IPS-NIHi11 (cell line): Measurements from ENCODE around the gene CCL4.
"Not testable (repeated sequence)": the region's sequence is repeated elsewhere in the genome, so short reads cannot be mapped to it uniquely, and the experiment has no call there.

Experiments used
- DNase-seq: peaks from one replicate; pipeline ENCODE4 v3.0.0; 2012; ENCODE audit warnings: mixed read lengths, low spot score

CCL4 gene

GRCh38 chr17:36087897-36088572, 15.6 kb upstream of the CCL4 start:
- DNase-seq, result not testable (repeated sequence)

DNA sequence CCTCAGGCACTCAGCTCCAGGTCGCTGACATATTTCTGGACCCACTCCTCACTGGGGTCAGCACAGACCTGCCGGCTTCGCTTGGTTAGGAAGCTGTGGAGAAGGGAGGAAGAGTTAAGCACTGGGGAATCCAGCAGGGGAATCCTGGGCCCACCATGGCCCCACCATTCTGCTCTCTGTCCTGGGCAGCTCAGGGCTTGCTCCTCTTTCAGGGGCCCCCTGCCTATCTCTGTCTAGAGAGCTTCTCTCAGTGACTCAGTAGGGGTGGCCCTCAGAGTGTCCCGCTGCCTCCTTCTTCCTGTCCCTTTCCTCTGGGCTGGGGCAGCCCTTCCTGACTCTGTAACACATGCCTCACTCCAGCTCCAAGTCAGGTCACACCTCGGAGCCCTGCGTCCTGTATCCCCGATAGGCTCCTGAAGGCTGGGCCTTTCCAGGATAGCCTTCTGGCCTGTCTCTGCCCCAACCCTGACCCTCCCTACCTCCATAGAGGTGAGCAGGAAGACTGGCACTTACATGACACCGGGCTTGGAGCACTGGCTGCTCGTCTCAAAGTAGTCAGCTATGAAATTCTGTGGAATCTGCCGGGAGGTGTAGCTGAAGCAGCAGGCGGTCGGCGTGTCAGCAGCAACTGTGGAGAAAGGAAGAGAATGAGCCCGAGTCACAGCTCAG, 14.8 kb upstream of the CCL4 start:
- no peak for DNase-seq

DNA sequence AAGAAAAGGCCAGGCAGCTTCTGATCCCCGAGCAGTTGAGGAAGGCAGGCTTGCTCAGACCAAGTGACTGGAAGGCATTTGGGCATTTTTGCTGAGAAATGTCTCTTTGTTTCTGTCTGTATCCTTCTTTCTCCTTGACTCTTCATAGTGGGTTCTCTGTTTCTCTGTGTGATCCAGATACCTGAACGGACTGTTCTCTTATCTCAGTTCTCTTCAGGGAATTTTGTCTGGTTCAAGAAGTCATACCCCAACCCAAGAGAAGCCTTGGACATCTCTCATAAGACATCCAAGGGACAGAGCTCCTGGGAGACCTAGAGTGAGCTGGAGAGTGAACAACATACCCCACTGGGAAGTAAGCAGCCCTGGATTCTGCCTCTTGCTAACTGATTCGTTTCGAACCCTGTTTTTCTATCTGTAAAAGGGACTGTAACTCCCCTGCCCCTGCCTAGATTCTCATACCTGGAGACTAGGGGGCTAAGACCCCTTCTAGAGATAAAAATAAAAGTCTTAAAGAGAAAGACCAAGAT, 14.2 kb upstream of the CCL4 start:
- no peak for DNase-seq

DNA sequence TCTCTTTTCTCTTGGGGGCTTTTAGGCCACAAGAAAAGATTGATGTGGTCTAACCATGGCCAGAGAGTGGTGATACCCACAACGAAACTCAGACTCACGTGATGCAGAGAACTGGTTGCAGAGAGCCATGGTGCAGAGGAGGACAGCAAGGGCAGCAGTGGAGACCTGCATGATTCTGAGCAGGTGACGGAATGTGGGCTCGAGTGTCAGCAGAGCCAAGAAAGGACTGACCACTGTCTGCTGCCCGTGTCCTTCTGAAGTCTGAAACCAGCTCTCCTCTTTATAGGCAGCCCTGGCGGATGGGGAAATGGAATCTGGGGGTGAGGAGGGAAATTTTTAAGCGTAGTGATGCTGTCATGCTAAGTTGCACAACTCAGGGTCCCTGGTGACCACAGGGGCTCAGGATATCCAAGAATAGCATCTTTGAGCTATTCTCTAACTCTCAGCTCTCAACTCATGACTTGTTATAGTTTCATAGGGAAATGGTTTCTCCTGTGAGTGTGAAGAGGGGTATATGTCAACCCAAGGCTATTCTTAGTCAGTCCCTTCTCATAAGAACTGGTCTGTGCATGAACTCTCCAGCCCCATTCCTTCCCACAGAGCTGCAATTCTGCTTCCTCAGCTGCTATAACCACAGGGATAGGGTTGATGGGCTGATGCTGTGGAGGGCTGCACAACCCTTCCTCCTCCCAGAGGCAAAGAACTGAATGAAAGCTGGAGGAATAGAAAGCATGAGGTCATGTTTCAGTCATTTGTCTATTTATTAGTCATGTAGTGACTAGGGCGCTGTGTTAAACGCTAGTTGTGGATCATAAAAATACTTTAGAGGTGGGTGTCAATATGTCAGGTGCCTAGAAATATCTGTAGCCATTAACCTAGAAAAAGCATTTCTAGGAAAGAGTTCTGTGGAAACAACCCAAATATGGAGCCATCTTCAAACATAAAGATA, 13.5 kb upstream of the CCL4 start, which contains the start of gene CCL3:
CCL3 (minus strand) TSS at position 256 of the 949 bp plus-strand sequence; CDS start at position 171, 85 bp downstream.
- DNase-seq, result no peak

- no peak for DNase-seq
Observed at GRCh38 chr17:36092230-36092629, 11.4 kb upstream of the CCL4 start.

DNA sequence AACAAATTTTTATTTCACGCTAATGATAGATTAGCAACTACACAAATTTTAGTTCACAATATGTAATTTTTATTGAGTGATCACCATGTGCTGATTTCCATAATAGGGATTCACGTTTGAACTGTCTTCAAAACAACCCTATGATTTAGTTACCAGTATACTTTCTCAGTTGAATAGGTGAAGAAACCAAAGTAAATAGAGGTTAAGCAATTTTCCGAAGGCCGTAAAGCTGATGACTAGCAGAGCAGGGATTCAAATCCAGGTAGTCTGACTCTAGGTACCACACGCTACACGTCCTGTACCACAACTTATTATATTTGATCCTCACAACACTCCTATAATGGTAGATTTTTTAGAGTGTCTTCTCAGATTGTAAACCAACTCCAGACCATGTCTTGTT, 10.9 kb upstream of the CCL4 start:
- not testable (repeated sequence) for DNase-seq

GRCh38 chr17:36094232-36094631, 9.4 kb upstream of the CCL4 start:
- DNase-seq, result no peak

- DNase-seq, result no peak
Observed at GRCh38 chr17:36094746-36095145, 8.9 kb upstream of the CCL4 start.

GRCh38 chr17:36095992-36096391, 7.6 kb upstream of the CCL4 start:
- DNase-seq, result no peak

DNA sequence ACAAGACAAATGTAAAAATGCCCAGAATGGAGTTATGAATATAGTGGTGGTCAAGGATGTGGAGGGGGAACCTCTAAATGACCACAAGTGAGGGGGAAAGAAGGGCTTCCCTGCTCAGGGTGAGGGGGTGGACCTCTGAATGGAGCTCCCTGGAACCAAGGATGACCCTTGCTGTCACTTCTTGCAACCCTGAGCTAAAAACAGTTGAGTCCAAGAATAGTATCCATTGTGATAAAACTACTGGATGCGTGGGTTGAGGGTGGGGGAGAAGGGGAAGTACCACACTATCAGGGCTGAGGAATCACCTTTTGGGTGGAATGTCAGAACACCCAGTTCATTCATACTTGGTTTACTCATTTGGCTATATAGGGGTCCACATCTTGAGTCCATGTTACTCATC, 4.6 kb upstream of the CCL4 start:
- not testable (repeated sequence) for DNase-seq

- DNase-seq, result not testable (repeated sequence)
Observed at GRCh38 chr17:36104246-36104645, 619 bp downstream of the CCL4 start.

- DNase-seq, result no peak
Observed at GRCh38 chr17:36104701-36105181, 1.1 kb downstream of the CCL4 start.

- no peak for DNase-seq
Observed at GRCh38 chr17:36105781-36106492, 2.3 kb downstream of the CCL4 start.

DNA sequence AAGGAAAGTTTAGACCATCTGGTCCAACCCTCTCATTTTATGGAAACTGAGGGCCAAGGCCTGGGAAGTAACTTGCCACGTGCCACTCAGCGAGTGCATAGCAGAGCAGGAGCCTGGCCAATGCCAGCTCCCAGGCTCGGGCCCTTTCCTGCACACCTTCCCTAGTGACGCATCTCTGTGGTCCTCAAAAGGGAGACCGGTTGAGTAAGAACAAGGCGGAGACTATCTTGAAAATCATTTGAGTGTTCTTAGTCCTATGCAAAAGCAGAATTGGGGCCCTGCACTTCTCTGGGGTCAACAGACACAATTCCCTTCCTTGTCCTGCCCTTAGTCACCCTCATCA, 2.8 kb downstream of the CCL4 start:
- no peak for DNase-seq

- no peak for DNase-seq
Observed at GRCh38 chr17:36107660-36108059, 4.0 kb downstream of the CCL4 start.

GRCh38 chr17:36108265-36108664, 4.6 kb downstream of the CCL4 start:
- DNase-seq, result not testable (repeated sequence)

- DNase-seq, result no peak
Observed at GRCh38 chr17:36111068-36111490, 7.5 kb downstream of the CCL4 start.

- DNase-seq, result no peak
Observed at GRCh38 chr17:36112572-36112971, 8.9 kb downstream of the CCL4 start.

DNA sequence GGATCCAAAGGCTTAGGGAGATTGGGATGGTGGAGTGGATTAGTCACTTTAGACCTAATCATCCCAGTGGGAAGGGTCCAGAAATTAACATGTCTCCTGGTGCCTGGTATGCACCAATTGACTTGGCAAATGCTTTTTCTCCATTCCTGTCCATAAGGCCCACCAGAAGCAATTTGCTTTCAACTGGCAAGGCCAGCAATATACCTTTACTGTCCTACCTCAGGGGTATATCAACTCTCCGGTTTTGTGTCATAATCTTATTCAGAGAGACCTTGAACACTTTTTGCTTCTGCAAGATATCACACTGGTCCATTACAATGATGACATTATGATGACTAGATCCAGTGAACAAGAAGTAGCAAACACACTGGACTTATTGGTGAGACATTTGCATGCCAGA, 9.5 kb downstream of the CCL4 start:
- DNase-seq, result not testable (repeated sequence)

GRCh38 chr17:36114971-36115648, 11.5 kb downstream of the CCL4 start:
- DNase-seq, result not testable (repeated sequence)

- DNase-seq, result not testable (repeated sequence)
Observed at GRCh38 chr17:36115649-36115977, 12.0 kb downstream of the CCL4 start.
